Activated CD4-positive, CD25-positive, alpha-beta regulatory T cell (primary cell): Measurements from ENCODE around the gene IL6.
"Not testable (repeated sequence)": the region's sequence is repeated elsewhere in the genome, so short reads cannot be mapped to it uniquely, and the experiment has no call there.

Experiments used
- DNase-seq, 4 experiments: peaks; one replicate each; lab custom pipeline; 2025; lab: John Stamatoyannopoulos, UW

Gene IL6

DNA sequence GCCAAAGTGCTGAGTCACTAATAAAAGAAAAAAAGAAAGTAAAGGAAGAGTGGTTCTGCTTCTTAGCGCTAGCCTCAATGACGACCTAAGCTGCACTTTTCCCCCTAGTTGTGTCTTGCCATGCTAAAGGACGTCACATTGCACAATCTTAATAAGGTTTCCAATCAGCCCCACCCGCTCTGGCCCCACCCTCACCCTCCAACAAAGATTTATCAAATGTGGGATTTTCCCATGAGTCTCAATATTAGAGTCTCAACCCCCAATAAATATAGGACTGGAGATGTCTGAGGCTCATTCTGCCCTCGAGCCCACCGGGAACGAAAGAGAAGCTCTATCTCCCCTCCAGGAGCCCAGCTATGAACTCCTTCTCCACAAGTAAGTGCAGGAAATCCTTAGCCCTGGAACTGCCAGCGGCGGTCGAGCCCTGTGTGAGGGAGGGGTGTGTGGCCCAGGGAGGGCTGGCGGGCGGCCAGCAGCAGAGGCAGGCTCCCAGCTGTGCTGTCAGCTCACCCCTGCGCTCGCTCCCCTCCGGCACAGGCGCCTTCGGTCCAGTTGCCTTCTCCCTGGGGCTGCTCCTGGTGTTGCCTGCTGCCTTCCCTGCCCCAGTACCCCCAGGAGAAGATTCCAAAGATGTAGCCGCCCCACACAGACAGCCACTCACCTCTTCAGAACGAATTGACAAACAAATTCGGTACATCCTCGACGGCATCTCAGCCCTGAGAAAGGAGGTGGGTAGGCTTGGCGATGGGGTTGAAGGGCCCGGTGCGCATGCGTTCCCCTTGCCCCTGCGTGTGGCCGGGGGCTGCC is at the start of gene IL6:
Gene IL6, plus strand, starts transcription at position 294 of the 807 bp plus-strand sequence. Its CDS starts 63 bp downstream, at position 357.
- no peak for DNase-seq

DNA sequence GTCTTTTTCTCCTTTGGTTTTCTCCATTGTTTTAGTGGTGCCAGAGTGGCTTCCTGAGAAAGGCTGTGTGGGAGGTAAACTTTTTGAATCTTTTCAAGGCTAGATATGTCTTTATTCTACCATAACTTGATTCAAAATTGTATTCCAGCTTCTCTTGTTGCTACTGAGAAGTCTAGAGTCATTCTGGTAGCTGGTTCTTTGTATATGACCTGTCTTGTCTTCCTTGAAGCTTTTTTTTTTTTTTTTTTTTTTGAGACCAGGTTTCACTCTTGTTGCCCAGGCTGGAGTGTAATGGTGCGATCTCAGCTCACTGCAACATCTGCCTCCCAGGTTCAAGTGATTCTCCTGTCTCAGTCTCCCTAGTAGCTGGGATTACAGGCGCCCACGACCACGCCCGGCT is 49.7 kb upstream of the IL6 start:
- DNase-seq: not testable (repeated sequence)

DNA sequence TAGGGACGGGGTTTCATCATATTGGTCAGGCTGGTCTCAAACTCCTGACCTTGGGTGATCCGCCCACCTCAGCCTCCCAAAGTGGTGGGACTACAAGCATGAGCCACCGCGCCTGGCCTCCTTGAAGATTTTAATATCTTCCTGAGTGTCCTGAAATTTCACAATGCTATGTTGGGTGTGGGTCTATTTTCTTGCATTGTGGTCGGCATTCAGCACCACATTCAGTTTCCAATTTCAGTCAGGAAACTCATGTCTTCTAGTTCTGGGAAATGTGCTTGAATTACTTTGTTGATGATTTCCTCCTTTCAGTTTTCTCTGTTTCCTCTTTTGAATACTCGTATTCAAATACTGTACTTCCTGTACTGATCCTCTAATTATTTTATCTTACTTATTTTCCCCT is 49.3 kb upstream of the IL6 start:
- no peak for DNase-seq

DNA sequence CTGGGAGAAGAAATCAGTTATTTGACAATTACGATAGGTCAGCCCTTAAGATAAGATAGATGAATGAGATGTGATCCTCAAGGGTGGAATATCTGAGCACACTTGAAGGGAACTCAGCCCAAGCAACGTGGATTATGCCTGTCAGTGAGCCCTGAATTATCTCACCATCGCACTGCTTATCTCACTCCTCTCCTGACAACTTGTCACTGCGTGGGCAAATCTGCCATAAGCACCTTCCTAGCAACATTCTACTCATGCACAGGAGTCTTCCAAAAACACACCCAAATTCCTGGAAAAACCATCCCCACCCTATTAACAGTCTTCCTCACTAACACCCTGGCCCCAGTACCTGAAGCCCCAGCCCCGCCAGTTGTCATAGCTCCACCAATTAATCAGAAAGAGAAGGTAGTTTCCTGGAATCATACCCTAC is 46.5 kb upstream of the IL6 start:
- no peak for DNase-seq

DNA sequence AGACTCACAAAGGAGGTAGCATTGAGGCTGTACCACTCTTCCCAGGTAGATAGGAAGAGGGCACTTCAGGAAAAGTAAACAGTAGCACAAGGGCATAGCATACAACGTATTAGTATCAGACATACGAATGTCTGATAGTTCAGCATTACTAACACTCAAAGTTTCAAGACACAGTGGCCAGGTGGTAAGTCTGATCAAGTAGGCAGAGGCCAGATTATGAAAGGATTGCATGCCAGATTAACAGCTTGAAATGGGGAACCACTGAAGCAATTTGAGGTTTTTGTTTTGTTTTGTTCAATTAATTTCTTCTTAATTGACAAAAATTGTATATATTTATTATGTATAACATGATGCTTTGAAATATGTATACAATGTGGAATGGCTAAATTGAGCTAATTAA is 45.7 kb upstream of the IL6 start:
- DNase-seq: no peak

DNA sequence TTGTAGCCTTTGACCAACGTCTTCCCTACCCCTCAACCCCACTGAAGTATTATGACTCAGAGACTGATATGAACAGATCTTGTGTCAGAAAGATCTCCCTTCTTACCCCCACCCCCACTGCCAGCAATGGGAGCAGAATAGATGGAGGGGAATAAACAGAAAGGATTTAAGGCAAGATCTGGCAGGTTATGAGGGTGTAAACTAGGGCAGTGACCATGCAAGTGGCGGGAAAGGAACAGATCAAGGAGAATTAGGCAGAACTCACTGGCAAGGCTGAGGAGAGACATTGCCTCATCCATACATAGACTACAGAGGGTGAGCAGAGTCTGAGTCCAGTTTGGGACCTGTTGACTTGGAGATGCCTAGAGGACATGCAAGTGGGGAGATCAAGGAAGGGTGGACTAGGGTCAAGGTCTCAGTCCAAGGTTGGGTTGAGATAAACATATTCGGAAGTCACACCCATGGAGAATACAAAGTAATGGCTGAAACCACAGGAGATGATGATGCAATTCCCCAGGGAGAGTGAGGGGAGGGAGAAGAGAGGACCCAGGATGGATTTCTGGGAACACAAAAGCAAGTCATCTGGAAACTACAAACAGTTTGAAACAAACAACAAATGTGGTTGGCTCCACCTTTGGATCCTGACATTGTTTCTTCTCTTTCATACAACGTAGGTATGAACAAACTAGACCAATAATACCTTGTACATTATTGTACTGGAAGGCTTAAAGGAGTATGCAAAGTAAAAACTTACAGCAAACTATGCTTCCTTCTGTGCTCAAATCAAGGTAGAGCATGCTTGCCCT is 44.9 kb upstream of the IL6 start:
- no peak for DNase-seq

DNA sequence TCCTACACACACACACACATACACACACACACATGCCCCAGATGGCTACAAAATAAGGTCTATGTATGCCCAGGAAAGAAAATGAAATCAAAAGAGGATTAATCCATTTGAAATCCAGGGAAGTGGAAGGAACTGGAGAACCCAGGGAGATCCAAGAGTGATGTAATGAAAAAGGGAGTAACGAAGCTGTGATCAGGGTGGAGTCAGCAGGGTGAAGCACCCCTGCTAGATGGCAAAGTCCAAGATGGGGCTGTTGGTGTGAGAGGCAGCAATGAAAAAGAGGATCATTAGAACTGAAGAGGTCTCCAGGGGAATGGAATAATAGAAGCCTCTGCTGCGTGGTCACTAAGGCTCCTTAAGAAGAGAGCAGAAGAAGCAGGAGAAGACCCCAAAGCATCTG is 43.6 kb upstream of the IL6 start:
- no peak for DNase-seq

DNA sequence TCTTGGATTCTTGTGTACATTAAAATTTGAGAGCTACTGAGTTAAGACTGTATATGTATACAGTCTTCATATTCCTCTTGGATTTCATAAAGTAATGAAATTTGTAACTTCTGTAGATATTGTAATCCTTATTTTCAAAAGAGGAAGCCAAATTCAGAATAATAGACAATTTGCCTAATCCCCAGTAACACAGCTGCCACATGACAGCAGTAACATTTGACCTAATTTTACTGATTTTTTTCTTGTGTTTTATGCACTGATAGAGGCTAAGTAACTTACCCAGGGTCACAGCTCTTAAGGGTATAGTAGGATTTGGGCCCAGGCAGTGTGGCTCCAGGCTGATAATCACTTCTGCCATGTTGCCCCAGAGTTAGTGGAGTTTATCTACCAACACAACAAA is 40.4 kb upstream of the IL6 start:
- no peak for DNase-seq

DNA sequence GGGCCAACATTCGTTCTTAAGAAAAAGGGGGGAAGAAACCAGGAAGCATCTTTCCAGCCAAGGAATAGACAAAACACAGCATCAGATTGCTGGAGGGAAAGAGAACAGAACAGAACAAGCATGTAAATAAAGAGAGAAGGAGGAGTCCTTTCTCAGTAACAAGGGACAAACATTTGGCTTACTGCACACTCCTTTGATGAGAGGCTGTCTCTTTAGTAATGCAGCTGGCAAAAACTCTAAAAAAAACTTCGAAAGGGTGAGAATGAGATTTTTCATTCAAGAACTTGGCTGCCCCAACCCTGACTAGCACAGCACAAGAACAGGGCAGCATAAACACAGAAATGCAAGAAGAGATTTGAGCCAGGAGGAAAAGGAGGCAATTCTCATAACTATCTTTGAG is 38.9 kb upstream of the IL6 start:
- DNase-seq: no peak

DNA sequence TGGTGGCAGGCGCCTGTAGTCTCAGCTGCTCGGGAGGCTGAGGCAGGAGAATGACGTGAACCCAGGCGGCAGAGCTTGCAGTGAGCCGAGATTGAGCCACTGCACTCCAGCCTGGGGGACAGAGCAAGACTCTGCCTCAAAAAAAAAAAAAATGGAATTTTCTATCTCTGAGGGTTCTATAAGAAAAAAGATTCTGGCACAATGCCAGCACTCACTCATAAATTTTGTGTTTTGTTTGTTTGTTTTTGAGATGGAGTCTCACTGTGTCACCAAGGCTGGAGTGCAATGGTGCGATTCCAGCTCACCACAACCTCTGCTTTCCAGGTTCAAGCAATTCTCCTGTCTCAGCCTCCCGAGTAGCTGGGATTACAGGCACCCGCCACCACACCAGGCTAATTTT is 38.1 kb upstream of the IL6 start:
- not testable (repeated sequence) for DNase-seq

DNA sequence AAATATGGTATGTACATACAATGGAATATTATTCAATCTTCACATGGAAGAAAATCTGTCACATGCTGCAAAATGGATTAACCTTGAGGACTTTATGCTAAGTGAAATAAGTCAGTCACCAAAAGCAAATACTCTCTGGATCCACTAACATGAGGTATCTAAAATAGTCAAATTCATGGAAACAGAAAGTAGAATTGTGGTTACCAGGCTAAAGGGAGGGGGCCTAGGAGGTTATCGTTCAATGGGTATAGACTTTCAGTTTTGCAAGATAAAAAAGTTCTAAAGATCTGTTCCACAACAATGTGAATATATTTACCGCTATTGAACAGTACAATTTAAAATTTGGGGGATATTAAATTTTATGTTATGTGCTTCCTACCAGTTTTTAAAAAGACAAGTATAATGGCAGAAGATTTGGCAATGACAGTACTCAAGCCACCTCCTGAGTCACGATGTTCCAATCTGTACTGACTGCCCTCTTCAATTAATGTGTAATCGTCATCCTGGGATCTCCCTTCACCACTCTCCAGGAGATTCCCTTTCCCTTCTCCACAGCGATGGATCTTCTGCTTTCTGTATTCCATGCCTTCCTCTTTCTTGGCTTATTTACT is 32.3 kb upstream of the IL6 start:
- DNase-seq: no peak

DNA sequence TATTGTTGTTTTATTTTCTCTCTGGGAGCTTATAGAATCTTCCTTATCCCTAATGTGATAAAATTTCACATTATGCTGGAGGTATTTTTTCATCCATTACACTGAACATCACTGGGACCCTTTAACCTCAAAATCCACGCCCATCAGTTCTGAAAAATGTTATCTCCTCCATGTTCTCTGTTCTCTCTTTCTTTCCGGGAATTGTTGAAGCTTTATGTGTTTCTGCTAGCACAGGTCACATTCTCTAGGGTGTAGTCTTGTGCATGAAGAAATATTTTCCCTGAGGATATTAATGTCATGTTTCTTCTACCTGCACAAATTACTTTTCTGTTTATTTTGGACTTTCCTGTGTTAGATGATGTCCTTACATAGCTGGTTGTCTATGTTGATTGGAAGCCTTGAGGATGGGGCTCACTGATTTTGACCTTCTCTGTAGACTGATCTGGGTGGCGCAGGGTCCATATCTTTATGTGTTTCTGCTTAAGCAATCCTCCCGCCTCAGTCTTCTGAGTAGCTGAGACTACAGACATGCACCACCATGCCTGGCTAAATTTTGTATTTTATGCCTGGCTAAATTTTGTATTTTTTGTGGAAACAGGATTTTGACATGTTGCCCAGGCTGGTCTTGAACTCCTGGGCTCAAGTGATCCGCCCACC is 31.4 kb upstream of the IL6 start:
- no peak for DNase-seq

DNA sequence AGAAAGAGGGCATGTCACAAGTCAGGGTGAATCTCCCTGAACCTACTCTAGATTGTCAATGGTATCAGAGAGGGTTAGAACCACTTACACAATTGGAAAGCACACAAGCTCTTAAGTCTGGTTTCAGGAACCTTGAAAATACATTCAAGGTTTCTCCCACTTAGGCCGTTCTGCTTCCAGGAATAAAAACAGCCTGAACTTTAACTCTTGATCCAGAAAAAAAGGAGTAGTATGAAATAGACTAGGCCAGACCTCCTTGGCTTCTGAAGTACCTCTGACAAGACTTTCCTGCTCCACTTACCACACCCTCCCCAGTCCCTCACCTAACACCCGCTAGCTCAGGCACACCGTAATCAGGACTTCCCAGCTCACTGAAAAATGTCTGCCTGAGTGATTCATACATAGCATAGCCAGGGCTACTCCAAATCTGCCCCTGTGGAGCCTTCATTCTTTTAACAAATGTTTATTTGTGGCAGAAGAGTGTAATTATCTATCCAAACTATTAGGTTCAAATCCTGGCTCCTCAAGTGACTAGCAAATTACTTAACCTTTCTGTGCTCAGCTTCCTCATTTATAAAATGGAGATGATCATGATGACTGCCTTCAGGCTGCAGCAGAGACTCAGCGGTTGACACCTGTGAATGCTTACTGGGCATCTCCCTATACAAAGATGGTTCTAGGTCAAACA is 30.3 kb upstream of the IL6 start:
- DNase-seq: no peak

DNA sequence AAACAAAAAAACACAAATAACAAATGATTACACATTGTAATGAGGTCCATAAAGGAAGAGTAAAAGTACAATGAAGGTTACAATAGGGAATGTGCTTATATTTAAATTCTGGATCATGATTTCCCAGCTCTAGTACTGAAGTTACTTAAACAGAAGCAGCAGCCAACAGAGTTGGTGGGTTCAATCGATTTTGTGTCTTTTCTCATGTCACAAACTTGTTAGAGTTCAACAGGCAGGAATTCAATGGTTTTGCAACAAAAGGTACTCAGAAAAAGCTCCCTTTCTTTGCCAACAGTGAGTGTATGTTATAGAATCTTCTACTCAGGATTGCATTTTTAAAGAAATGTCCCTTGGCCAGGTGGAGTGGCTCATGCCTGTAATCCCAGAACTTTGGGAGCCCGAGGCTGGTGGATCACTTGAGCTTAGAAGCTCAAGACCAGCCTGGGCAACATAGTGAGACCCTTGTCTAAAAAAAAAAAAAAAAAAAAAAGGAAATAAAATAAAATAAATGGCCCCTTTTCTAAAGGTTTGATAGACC is 29.6 kb upstream of the IL6 start:
- no peak for DNase-seq

DNA sequence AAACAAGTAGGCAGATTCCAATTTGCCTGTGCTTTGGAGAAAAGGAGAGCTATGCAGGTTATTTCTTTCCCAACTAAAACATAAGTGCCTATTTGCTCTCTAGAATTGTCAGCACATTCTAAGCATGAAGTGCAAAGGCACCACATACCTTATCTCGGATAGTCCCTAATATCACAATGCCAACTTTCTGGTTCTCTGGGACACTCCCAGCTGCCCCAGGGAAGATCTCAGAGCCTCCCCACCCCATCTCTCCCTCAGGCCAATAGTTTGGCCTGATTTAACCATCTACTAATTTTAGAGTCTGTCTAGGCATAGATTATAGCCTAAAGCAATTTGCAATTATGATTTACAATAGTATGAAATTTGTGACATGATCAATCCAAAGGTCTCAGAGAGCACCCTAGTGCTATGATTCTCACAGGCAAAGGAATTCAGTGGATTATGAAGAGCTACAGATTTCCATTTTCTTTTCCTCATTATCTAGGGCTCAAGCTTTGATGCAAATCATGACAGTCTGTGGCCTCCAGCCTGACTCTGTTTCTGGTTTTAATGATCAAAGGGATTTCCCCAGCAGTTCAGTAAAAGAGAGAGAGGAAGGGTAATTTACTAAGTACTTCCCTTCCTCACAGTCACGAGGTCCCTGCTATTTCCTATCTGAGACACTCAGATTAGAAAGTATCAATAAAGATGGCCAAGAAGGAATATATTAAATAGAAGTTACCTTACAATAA is 29.0 kb upstream of the IL6 start:
- no peak for DNase-seq

DNA sequence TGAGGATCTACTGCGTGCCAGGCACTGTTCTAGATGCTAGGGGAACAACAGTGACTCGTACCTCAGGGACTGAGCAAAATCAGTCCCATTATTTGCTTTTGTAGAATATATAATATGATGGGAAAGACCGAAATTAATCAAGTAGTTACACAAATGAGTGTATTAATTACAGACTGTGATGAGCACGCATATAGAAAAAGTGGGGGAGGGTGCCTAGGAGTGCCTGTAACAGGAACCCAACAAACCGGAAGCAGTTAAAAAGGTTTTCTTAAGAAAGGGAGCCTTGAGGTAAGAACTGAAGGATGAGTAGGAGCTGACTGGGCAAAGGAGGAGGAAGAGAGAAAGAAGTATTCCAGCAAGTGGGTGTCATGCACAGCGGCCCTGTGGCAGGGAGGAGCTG is 28.2 kb upstream of the IL6 start:
- no peak for DNase-seq

DNA sequence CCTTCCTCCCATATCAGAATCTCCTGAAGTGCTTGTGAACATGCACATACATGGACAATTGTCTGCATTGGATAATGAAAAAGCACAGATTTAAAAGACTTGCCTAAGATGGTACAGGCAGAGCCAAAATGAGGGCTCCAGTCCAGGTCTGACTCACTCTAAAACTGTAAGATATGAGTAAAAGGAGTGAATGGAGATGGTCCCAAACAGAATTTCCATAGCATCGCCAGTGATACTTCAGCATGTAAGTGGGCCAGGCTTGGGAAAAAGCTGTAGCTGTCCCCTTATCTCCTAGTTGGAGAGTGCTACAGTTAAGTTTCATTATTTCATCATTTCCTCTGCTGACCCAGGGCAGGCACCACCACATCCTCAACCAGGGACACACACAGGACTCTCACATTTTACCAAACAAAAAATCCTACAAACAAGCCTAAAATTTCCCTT is 26.4 kb upstream of the IL6 start:
- DNase-seq: no peak

DNA sequence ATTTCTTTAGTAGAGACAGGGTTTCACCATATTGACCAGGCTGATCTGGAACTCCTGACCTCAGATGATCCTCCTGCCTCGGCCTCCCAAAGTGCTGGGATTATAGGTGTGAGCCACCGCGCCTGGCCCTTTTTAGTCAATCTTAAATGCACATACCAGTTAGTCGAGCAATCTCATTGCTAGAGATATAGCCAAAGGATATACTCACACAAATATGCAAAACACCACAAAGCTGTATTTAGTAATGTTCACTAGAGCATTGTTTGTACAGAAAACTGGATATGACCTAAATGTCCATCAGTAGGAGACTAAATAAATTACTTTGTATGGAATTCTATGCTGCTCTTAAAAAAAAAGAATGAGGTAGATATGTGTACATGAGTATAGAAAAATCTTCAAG is 24.5 kb upstream of the IL6 start:
- DNase-seq: no peak

DNA sequence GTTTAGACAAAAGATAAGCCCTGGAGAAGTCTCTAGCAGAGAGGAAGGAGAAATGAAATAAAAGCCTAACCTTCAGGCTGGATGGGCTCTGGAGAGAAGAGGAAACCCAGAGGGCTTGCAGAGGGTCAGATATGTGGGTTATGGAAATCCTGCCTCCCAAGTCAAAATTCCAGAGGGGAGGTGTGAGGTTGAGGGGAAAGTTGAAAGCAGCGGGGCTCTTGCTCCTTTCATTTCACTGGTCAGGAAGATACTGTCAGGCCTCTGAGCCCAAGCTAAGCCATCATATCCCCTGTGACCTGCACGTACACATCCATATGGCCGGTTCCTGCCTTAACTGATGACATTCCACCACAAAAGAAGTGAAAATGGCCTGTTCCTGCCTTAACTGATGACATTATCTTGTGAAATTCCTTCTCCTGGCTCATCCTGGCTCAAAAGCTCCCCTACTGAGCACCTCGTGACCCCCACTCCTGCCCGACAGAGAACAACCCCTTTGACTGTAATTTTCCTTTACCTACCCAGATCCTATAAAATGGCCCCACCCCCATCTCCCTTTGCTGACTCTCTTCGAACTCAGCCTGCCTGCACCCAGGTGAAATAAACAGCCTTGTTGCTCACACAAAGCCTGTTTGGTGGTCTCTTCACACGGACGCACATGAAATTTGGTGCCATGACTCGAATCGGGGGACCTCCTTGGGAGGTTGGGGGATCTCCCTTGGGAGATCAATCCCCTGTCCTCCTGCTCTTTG is 23.7 kb upstream of the IL6 start:
- DNase-seq: not testable (repeated sequence)
